ENCODE measurements around the gene ARHGAP42.

- no peak for TF ChIP-seq CTCF (IDR thresholded peaks at IDR 0.05)
- TF ChIP-seq TCF7L2 (IDR thresholded peaks at IDR 0.05; ENCODE audit: low read depth, low read length) = no peak
Observed at GRCh38 chr11:100640071-100640470, 47.0 kb upstream of the ARHGAP42 start.

Data from Panc1 (cell line).